ENCODE measurements around the gene TOP2A. TPM values are rescaled to one million over a fixed set of nuclear protein-coding genes. Genes with fewer than 3 reads are reported as not detected.

The TOP2A gene
- total RNA-seq, 1 donor from 2014 or later: 2.9 TPM

GRCh38 chr17:40456396-40456951, 38.8 kb upstream of the TOP2A start:
- peak; percentile 70 for DNase-seq
- peak; percentile 17 for ATAC-seq (ENCODE audit: poor library complexity)
- intact Hi-C loops (cut with DNase I): no loop called here

- ATAC-seq (ENCODE audit: poor library complexity): no peak
- DNase-seq: peak; percentile 16
- intact Hi-C loops (cut with DNase I): no loop called here
These were observed 36.9 kb upstream of the TOP2A start for GRCh38 chr17:40454613-40454995.

GRCh38 chr17:40453881-40454612, 36.4 kb upstream of the TOP2A start:
- ATAC-seq (ENCODE audit: poor library complexity) (no peak), DNase-seq (no peak)
- intact Hi-C loops (cut with DNase I): no loop called here

GRCh38 chr17:40452921-40453378, 35.3 kb upstream of the TOP2A start:
- ATAC-seq (ENCODE audit: poor library complexity): no peak
- DNase-seq: no peak
- intact Hi-C loops (cut with DNase I): no loop called here

- DNase-seq (no peak), ATAC-seq (ENCODE audit: poor library complexity) (peak; percentile 39)
- intact Hi-C loops (cut with DNase I): no loop called here
These were observed 34.6 kb upstream of the TOP2A start for GRCh38 chr17:40452216-40452787.

- ATAC-seq (ENCODE audit: poor library complexity) (peak; percentile 78), DNase-seq (peak; percentile 92)
- intact Hi-C loops (cut with DNase I): no loop called here
These were observed 33.7 kb upstream of the TOP2A start for GRCh38 chr17:40451420-40451819.

GRCh38 chr17:40450175-40450574, 32.5 kb upstream of the TOP2A start:
- ATAC-seq (ENCODE audit: poor library complexity): no peak
- intact Hi-C loops (cut with DNase I): no loop called here
- no peak for DNase-seq

- intact Hi-C loops (cut with DNase I): no loop called here
- DNase-seq (no peak), ATAC-seq (ENCODE audit: poor library complexity) (no peak)
These were observed 31.1 kb upstream of the TOP2A start for GRCh38 chr17:40448639-40449261.

GRCh38 chr17:40448213-40448638, 30.5 kb upstream of the TOP2A start:
- intact Hi-C loops (cut with DNase I): no loop called here
- ATAC-seq (ENCODE audit: poor library complexity): no peak
- peak; percentile 72 for DNase-seq

- no peak for DNase-seq
- ATAC-seq (ENCODE audit: poor library complexity): no peak
- intact Hi-C loops (cut with DNase I): no loop called here
These were observed 30.1 kb upstream of the TOP2A start for GRCh38 chr17:40447806-40448205.

GRCh38 chr17:40447148-40447644, 29.5 kb upstream of the TOP2A start:
- DNase-seq: peak; percentile 70
- intact Hi-C loops (cut with DNase I): no loop called here
- ATAC-seq (ENCODE audit: poor library complexity): peak; percentile 33

- ATAC-seq (ENCODE audit: poor library complexity) (no peak), DNase-seq (no peak)
- intact Hi-C loops (cut with DNase I): no loop called here
These were observed 28.2 kb upstream of the TOP2A start for GRCh38 chr17:40445751-40446468.

GRCh38 chr17:40443988-40444899, 26.5 kb upstream of the TOP2A start:
- ATAC-seq (ENCODE audit: poor library complexity): no peak
- no peak for DNase-seq
- intact Hi-C loops (cut with DNase I): loop anchor here (2.0 to 5.0 kb wide), 2 partner anchors 93 to 117 kb away; no protein-coding TSS in a partner anchor

- peak; percentile 73 for ATAC-seq (ENCODE audit: poor library complexity)
- intact Hi-C loops (cut with DNase I): loop anchor here (2.0 to 5.0 kb wide), 2 partner anchors 94 to 117 kb away; no protein-coding TSS in a partner anchor
These were observed 25.7 kb upstream of the TOP2A start, which contains the start of gene IGFBP4 for GRCh38 chr17:40443196-40443987. Gene IGFBP4, plus strand, starts transcription at chr17:40443450. Its CDS starts 286 bp downstream, at chr17:40443736.

GRCh38 chr17:40442392-40443195, 24.9 kb upstream of the TOP2A start:
- ATAC-seq (ENCODE audit: poor library complexity): peak; percentile 28
- peak; percentile 80 for DNase-seq
- intact Hi-C loops (cut with DNase I): loop anchor here (2.0 to 5.0 kb wide), 2 partner anchors 95 to 118 kb away; no protein-coding TSS in a partner anchor

More at GRCh38 chr17:40443196-40443987, 25.7 kb upstream of the TOP2A start, which contains the start of gene IGFBP4:
- peak; percentile 90 for DNase-seq

GRCh38 chr17:40440166-40440565, 22.5 kb upstream of the TOP2A start:
- intact Hi-C loops (cut with DNase I): loop anchor here (2.0 to 5.0 kb wide), 2 partner anchors 37 to 97 kb away; no protein-coding TSS in a partner anchor
- DNase-seq: no peak
- ATAC-seq (ENCODE audit: poor library complexity): no peak
